HFFc6 (cell line): Measurements from ENCODE around the gene PUSL1. TPM values are rescaled to one million over a fixed set of nuclear protein-coding genes. Genes with fewer than 3 reads are reported as not detected.

Source experiments
- DNase-seq: peaks from one replicate; pipeline ENCODE4 v3.0.0-alpha.2; 2018
- H3K27ac Mint-ChIP-seq: 2 replicates; pipeline ENCODE4 v1.8.0; 2020; ENCODE audit warnings: mild to moderate bottlenecking, mixed read lengths
- H3K27me3 Mint-ChIP-seq: 2 replicates; pipeline ENCODE4 v1.8.0; 2021; ENCODE audit warnings: mild to moderate bottlenecking, moderate library complexity, mixed read lengths; ENCODE audit not compliant: insufficient read depth
- H3K36me3 Mint-ChIP-seq: 2 replicates; pipeline ENCODE4 v1.8.0; 2021; ENCODE audit warnings: low read depth, mixed read lengths
- H3K4me1 Mint-ChIP-seq: 2 replicates; pipeline ENCODE4 v1.8.0; 2020; ENCODE audit warnings: low read depth, mixed read lengths
- H3K4me3 Mint-ChIP-seq: 2 replicates; pipeline ENCODE4 v1.8.0; 2020; ENCODE audit warnings: mild to moderate bottlenecking, moderate library complexity, mixed read lengths
- H3K9me3 Mint-ChIP-seq: 2 replicates; pipeline ENCODE4 v1.8.0; 2020; ENCODE audit warnings: mild to moderate bottlenecking, mixed read lengths
- total RNA-seq, 6 experiments: library from RNA; stranded (reverse); fragmentation: NEBNext Ultra II Directional; extraction: Animal tissue kit (Norgen Biotek cat#: 25700); gene quantifications; 2 replicates in 1 of 6; 3 replicates in 5 of 6; pipeline ENCODE4 v1.2.3, GENCODE V29; 2021
- TF ChIP-seq, protein P1 (sequence below): fragments of 200-600 bp; sonication (generic); IDR thresholded peaks from 2 replicates; pipeline ENCODE4 v1.5.0; 2021; ENCODE audit warnings: antibody characterized with exemption, mild to moderate bottlenecking

Gene PUSL1
- total RNA-seq, 6 experiments from 2014 or later: 23.5 to 28.7 (median 25.6) TPM

GRCh38 chr1:1327291-1327690 is 18.9 kb downstream of the PUSL1 start:
- Mint-ChIP-seq H3K36me3 (peaks cover 8% of the 10 kb centered on the region), H3K4me3 (no peak overlapping the region; the same call in 1 of the 2 replicates), H3K27ac (no peak overlapping the region), H3K4me1 (peaks cover 26% of the 10 kb centered on the region), H3K9me3 (peaks cover 6% of the 10 kb centered on the region), H3K27me3 (peaks cover 32% of the 10 kb centered on the region)
- TF ChIP-seq, protein P1, sequence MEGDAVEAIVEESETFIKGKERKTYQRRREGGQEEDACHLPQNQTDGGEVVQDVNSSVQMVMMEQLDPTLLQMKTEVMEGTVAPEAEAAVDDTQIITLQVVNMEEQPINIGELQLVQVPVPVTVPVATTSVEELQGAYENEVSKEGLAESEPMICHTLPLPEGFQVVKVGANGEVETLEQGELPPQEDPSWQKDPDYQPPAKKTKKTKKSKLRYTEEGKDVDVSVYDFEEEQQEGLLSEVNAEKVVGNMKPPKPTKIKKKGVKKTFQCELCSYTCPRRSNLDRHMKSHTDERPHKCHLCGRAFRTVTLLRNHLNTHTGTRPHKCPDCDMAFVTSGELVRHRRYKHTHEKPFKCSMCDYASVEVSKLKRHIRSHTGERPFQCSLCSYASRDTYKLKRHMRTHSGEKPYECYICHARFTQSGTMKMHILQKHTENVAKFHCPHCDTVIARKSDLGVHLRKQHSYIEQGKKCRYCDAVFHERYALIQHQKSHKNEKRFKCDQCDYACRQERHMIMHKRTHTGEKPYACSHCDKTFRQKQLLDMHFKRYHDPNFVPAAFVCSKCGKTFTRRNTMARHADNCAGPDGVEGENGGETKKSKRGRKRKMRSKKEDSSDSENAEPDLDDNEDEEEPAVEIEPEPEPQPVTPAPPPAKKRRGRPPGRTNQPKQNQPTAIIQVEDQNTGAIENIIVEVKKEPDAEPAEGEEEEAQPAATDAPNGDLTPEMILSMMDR: no peak
- no peak for DNase-seq

DNA sequence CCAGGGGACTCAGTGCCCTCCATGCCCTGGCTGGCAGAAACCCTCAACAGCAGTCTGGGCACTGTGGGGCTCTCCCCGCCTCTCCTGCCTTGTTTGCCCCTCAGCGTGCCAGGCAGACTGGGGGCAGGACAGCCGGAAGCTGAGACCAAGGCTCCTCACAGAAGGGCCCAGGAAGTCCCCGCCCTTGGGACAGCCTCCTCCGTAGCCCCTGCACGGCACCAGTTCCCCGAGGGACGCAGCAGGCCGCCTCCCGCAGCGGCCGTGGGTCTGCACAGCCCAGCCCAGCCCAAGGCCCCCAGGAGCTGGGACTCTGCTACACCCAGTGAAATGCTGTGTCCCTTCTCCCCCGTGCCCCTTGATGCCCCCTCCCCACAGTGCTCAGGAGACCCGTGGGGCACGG is 19.9 kb downstream of the PUSL1 start:
- Mint-ChIP-seq H3K4me1 (peaks cover 16% of the 10 kb centered on the region), H3K4me3 (no peak overlapping the region), H3K27me3 (peaks cover 32% of the 10 kb centered on the region), H3K36me3 (peaks cover 8% of the 10 kb centered on the region), H3K27ac (no peak overlapping the region), H3K9me3 (peaks cover 6% of the 10 kb centered on the region)
- DNase-seq: no peak
- TF ChIP-seq, protein P1: no peak

DNA sequence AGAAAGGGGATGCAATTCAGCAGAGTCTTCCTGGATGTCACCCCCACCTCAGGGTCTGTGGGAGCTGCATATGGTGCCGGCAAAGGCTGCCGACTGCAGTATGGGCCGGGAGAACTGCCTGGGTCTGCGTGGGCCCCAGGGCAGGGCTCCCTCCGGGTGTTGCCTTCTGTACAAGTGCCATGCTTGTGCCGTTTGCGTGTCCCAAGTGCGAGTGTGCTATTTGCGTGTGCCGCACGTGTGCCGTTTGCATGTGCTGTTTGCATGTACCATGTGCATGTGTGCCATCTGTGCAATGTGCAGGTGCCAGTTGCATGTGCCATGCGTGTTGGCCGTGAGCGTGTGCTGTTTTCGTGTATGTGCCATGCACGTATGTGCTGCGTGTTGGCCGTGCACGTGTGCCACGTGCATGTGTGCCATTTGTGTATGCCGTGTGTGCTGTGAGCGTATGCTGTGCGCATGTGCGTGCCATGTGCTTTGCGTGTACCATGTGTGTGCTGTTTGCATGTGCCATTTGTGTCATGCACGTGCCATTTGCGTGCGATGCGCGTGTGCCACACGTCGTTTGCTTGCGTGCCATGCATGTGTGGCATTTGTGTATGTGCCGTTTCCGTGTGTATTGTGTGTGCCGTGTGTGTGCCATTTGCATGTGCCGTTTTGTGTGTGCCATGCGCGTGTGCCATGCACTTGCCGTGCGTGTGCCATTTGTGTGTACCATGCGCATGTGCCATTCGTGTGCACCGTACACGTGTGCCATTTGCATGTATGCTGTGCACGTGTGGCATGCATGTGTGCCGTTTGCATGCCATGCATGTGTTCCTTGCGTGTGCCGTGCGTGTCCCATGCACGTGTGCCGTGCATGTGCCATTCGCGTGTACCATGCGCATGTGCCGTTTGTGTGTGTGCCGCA is 21.2 kb downstream of the PUSL1 start:
- TF ChIP-seq, protein P1: no peak
- H3K4me3 Mint-ChIP-seq: peak overlapping the region; percentile 45; the same call in 1 of the 2 replicates
- peaks cover 10% of the 10 kb centered on the region for H3K4me1 Mint-ChIP-seq
- H3K27me3 Mint-ChIP-seq: peaks cover 31% of the 10 kb centered on the region
- peaks cover 4% of the 10 kb centered on the region for H3K36me3 Mint-ChIP-seq
- no peak for DNase-seq
- H3K27ac Mint-ChIP-seq: peak overlapping the region; percentile 77
- peaks cover 6% of the 10 kb centered on the region for H3K9me3 Mint-ChIP-seq

DNA sequence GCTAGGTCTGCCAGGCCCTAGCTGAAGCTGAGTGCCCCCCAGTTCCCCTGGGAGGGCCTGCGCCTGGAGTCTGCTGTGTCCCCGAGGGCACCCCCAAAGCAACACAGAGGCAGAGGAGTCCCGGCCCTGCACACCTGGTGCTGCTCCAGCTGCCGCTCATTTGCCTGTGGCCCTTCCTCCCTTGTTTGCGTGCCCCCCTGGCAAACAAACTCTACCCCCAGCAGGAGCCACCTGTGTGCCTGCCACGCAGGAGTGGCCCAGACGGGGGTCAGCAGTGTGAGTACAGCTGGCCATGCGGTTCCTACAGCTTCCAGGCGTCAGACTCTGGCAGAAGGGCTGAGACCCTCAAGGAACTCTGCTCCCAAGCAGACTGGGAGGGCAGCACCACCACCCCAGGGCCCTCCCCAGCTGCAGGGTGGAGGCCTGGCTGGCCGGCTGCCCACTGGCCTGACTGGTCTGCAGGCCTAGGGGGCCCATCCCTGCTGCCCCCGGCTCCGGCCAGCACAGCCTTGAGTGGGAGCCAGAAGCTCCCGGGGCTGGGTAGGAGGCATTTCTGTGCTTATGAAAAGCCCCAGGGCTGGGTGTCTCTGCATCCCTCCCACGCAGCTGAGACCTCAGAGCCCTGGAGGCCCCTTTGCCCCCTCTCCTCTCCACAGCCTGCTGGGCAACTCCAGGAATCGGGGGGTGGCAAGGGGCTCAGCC is 22.1 kb downstream of the PUSL1 start:
- TF ChIP-seq, protein P1: no peak
- Mint-ChIP-seq H3K4me3 (no peak overlapping the region; the same call in 1 of the 2 replicates), H3K36me3 (peaks cover 4% of the 10 kb centered on the region), H3K27ac (peak overlapping the region; percentile 56), H3K27me3 (peaks cover 31% of the 10 kb centered on the region), H3K4me1 (peaks cover 8% of the 10 kb centered on the region), H3K9me3 (peaks cover 6% of the 10 kb centered on the region)
- DNase-seq: no peak

DNA sequence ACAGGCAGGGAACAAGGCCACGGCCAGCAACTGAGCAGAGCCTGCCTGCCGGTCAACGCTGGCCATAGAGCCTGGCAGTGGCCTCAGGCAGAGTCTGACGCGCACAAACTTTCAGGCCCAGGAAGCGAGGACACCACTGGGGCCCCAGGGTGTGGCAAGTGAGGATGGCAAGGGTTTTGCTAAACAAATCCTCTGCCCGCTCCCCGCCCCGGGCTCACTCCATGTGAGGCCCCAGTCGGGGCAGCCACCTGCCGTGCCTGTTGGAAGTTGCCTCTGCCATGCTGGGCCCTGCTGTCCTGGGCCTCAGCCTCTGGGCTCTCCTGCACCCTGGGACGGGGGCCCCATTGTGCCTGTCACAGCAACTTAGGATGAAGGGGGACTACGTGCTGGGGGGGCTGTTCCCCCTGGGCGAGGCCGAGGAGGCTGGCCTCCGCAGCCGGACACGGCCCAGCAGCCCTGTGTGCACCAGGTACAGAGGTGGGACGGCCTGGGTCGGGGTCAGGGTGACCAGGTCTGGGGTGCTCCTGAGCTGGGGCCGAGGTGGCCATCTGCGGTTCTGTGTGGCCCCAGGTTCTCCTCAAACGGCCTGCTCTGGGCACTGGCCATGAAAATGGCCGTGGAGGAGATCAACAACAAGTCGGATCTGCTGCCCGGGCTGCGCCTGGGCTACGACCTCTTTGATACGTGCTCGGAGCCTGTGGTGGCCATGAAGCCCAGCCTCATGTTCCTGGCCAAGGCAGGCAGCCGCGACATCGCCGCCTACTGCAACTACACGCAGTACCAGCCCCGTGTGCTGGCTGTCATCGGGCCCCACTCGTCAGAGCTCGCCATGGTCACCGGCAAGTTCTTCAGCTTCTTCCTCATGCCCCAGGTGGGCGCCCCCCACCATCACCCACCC is 22.9 kb downstream of the PUSL1 start, which contains the start of gene TAS1R3:
Gene TAS1R3 (plus strand): TSS at position 213 of the 898 bp plus-strand sequence. CDS start 66 bp downstream, at position 279.
- DNase-seq: no peak

More for the DNA sequence above, 22.9 kb downstream of the PUSL1 start, which contains the start of gene TAS1R3:
- Mint-ChIP-seq H3K9me3 (peaks cover 6% of the 10 kb centered on the region), H3K27me3 (peaks cover 31% of the 10 kb centered on the region), H3K4me1 (peaks cover under 1% of the 10 kb centered on the region; the same call in 1 of the 2 replicates), H3K36me3 (peaks cover 4% of the 10 kb centered on the region), H3K4me3 (no peak within 1 kb of the TSS; the same call in 1 of the 2 replicates), H3K27ac (peak within 1 kb of the TSS; percentile 77)
- TF ChIP-seq, protein P1: no peak
